NCI-H1436 (cell line): Measurements from ENCODE around the gene CCNC.
A peak's percentile ranks its signal among the peaks of the same experiment; 100 is the strongest.

Experiments used
- DNase-seq: peaks from one replicate; lab custom pipeline; 2025; lab: John Stamatoyannopoulos, UW

Gene CCNC

GRCh38 chr6:99568103-99568933 is at the start of gene CCNC:
CCNC (minus strand) TSS chr6:99568660; CDS start chr6:99568527, 133 bp downstream.
- peak; percentile 97 for DNase-seq

GRCh38 chr6:99617131-99617530 is 48.7 kb upstream of the CCNC start:
- DNase-seq: no peak

DNA sequence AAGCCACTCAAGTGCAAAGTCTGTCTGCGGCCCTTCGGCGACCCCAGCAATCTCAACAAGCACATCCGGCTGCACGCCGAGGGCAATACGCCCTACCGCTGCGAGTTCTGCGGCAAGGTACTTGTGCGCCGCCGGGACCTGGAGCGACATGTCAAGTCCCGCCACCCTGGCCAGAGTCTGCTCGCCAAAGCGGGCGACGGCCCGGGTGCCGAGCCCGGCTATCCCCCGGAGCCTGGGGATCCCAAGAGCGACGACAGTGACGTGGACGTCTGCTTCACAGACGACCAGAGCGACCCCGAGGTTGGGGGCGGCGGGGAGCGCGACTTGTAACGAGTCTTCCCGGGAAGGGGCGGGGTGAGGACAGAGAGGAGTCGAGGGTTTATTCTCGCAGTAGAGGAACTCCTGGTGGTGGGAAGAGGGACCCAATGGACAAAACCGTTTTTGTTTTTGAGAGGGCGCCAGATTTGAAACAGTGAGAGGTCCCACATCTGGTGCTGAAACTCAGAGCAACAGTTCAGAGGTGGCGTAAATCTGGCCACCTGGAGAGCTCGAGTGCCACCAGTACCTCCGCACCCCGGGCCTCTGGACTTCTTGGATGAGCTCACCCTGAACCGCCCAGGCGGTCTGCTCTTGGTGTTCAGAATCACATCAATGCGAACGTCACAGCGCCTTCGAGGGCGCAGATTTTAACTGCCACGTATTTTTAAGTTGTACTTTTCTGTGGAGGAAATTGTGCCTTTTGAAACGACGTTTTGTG is 46.1 kb upstream of the CCNC start:
- DNase-seq: peak; percentile 51

DNA sequence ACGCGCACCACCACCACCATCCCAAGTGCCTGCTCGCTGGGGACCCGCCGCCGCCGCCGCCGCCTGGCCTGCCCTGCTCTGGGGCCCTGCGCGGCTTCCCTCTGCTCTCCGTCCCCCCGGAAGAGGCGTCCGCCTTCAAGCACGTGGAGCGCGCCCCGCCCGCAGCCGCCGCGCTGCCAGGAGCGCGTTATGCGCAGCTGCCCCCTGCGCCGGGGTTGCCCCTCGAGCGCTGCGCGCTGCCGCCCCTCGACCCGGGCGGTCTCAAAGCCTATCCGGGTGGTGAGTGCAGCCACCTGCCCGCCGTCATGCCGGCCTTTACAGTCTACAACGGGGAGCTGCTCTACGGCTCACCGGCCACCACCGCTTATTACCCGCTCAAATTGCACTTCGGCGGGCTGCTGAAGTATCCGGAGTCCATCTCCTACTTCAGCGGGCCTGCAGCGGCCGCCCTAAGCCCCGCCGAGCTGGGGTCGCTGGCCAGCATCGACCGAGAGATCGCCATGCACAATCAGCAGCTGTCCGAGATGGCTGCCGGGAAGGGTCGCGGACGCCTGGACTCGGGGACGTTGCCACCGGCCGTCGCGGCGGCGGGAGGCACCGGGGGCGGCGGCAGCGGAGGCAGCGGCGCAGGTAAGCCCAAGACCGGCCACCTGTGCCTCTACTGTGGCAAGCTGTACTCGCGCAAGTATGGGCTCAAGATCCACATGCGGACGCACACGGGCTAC is 45.4 kb upstream of the CCNC start:
- DNase-seq: no peak

- DNase-seq: no peak
Observed at GRCh38 chr6:99613409-99613704, 44.9 kb upstream of the CCNC start.

DNA sequence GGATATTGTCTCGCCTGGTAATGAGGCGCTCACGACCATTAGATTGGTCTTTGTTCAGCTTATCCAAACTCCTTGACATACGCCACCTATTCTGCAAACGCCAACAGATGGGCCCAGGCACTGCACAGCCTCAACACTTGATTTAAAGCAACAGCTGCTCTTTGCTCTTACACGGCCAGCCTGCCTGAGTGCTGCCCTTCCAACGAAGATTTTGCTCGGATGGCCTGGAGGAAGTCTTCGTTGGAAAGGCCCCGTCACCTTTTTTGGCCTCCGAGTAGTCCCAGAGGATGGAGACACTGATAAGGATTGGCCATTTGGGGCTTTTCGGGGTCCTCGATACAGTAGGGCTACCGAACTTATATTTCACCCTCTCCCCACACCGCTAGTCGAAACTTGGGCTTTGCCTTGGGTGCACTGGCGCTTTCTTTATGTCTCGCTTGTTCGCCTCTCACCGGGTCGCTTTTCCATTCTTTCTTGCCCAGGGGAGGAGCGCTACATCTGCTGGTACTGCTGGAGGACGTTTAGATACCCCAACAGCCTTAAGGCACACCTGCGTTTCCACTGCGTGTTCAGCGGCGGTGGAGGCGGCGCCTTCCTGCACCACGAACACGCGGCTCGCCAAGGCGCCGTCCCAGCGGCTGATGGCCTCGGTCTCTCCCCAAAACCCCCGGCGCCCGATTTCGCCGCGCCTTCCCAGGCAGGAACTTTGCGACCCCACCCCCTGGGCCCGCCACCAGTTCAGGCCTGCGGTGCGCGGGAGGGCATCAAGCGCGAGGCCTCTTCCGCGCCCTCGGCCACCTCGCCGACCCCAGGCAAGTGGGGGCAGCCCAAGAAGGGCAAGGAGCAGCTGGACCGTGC is 44.3 kb upstream of the CCNC start:
- DNase-seq: no peak

GRCh38 chr6:99611148-99611547 is 42.7 kb upstream of the CCNC start:
- no peak for DNase-seq

DNA sequence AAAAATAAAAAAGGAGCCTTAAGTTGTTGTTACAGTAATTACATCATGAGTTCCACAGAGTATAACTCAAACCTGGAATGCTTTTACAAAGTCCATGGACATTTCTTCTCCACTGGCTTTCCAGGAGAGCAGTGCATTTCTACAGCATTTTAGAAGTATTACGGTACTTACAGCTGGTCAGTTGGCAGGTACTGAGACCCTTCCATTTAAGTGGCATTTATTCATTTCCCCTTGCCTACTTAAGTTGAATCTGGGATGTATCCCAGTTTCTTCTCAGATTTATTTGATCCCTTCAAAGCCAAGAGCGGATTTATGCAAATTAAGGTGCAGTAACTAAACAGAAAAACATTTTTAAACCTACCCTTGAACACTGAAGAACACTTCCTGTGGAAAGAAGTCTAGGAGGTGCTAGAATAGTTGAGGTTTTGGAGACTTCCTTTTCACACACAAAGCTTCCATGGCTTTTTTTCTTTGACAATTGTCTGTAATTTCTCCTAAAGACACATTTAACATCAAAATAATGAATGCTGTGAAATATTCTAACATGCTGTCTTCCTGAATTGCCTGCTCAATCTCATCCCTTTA is 41.5 kb upstream of the CCNC start:
- no peak for DNase-seq

GRCh38 chr6:99608886-99609482 is 40.5 kb upstream of the CCNC start:
- no peak for DNase-seq

- DNase-seq: no peak
Observed at GRCh38 chr6:99608059-99608885, 39.8 kb upstream of the CCNC start.

DNA sequence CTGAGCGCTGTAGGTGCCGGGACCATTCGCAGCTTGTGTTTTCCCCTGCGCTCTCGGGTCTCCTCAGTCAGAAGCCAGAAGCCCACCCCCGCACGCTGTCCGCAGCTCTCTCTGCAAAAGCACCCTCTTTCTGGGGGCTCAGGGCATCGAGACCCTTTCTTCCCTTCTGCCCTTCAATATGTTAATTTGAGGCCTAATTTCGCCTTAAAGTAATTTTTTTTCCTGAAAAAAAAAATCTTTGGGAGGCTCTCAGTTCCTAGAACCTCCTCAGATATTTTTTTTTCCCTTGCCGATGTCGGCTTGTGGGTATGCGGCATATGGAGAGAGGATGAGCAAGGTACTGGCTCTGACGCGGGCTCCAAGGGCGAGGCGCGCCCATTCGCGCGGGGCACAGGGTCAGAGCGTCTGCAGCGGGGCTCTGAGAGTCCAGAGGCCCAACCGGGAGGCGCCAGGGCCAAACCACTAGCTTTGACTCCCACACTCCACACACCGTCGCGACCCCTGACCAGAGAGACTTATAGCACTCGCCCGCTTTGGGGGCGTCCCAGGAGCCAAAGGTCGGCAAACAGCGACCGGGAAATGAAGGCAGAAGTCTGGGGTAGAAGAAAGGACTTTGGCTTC is 39.1 kb upstream of the CCNC start:
- DNase-seq: no peak

GRCh38 chr6:99606656-99607415 is 38.4 kb upstream of the CCNC start, which contains the start of gene PRDM13:
PRDM13 (plus strand) TSS chr6:99606833; CDS start chr6:99607035, 202 bp downstream.
- DNase-seq: no peak

GRCh38 chr6:99605911-99606655 is 37.6 kb upstream of the CCNC start:
- no peak for DNase-seq

GRCh38 chr6:99605074-99605734 is 36.7 kb upstream of the CCNC start:
- no peak for DNase-seq

GRCh38 chr6:99604166-99605073 is 36.0 kb upstream of the CCNC start:
- DNase-seq: no peak

- no peak for DNase-seq
Observed at GRCh38 chr6:99603421-99604165, 35.1 kb upstream of the CCNC start.
